Muscle layer of colon (tissue), 2 donors: Measurements from ENCODE around the gene CCSER1.

Experiments
- H3K27ac ChIP-seq: one replicate; pipeline ENCODE4 v1.7.0; 2013; ENCODE audit warnings: low read depth, mild to moderate bottlenecking, low read length, moderate library complexity
- H3K27me3 ChIP-seq, 2 donors: one replicate each; pipeline ENCODE4 v1.7.0; 2013; ENCODE audit warnings: low read length in 2 of 2, mild to moderate bottlenecking in 2 of 2; ENCODE audit not compliant: insufficient read depth in 2 of 2, control insufficient read depth in 1 of 2
- H3K36me3 ChIP-seq: one replicate; pipeline ENCODE4 v1.7.0; 2013; ENCODE audit warnings: mild to moderate bottlenecking, low read length; ENCODE audit not compliant: insufficient read depth
- H3K4me1 ChIP-seq: one replicate; pipeline ENCODE4 v1.7.0; 2013; ENCODE audit warnings: mild to moderate bottlenecking, low read length; ENCODE audit not compliant: insufficient read depth
- H3K4me3 ChIP-seq, 2 donors: one replicate each; pipeline ENCODE4 v1.7.0; 2013; ENCODE audit warnings: low read length in 2 of 2, low read depth in 1 of 2, mild to moderate bottlenecking in 1 of 2, moderate library complexity in 1 of 2
- H3K9ac ChIP-seq: one replicate; pipeline ENCODE4 v1.7.0; 2013; ENCODE audit warnings: low read length
- H3K9me3 ChIP-seq: one replicate; pipeline ENCODE4 v1.7.0; 2013; ENCODE audit warnings: mild to moderate bottlenecking, low read length
- donor health status: abdominal sarcoma.
- donor health status: Adenocarcinoma of cecum.

Gene CCSER1

DNA sequence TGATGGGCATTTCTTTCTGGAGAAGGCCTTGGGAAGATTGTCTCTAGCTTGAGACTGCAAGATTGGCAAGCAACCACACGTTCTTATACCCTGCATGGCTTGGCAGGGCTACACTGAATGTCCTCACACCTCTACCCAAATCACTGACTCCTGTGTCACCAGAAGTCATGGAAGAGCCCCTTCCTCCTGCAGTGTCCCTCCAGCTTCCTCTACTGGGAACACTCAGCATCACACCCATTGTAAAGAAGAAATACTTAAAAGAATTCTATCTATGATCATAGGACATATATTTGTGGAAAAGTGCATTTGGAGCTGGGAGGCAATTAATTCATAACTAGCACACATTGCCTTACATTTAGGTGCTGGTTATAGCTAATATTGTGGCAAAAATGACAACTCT lies 113.1 kb downstream of the CCSER1 start:
- H3K36me3 ChIP-seq: no peaks in the 10 kb centered on the region
- H3K4me3 ChIP-seq: no peak overlapping the region
- H3K4me1 ChIP-seq: no peaks in the 10 kb centered on the region
- H3K9ac ChIP-seq: no peak overlapping the region
- no peak overlapping the region for H3K27ac ChIP-seq
- no peaks in the 10 kb centered on the region for H3K9me3 ChIP-seq
- no peaks in the 10 kb centered on the region for H3K27me3 ChIP-seq

- Histone ChIP-seq H3K9ac (no peak overlapping the region), H3K36me3 (no peaks in the 10 kb centered on the region), H3K27me3 (no peaks in the 10 kb centered on the region), H3K27ac (no peak overlapping the region), H3K4me1 (no peaks in the 10 kb centered on the region), H3K9me3 (no peaks in the 10 kb centered on the region), H3K4me3 (no peak overlapping the region)
These were observed 113.8 kb downstream of the CCSER1 start for GRCh38 chr4:90241008-90241407.

DNA sequence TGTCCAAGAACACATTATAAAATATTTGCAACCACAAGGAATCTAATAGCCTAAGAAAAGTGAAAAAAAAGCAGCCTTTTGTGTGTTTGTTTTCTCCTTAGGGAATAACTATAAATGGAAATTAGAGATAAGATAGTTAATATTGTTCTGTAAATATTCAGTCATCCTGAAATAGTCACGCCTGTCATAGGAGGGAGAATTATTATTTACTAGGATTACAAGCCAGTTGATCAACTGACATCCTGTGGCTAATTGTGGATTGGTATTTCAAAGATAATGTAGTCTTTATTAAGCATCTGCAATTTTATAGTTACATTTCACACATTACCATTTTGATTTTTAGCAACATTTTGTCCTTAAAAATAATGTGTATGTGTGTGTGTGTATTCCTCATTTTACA lies 118.6 kb downstream of the CCSER1 start:
- Histone ChIP-seq H3K4me1 (no peaks in the 10 kb centered on the region), H3K27me3 (no peaks in the 10 kb centered on the region), H3K36me3 (no peaks in the 10 kb centered on the region), H3K4me3 (no peak overlapping the region), H3K27ac (no peak overlapping the region), H3K9ac (no peak overlapping the region), H3K9me3 (no peaks in the 10 kb centered on the region)

- no peak overlapping the region for H3K27ac ChIP-seq
- no peaks in the 10 kb centered on the region for H3K9me3 ChIP-seq
- H3K27me3 ChIP-seq: no peaks in the 10 kb centered on the region
- no peak overlapping the region for H3K4me3 ChIP-seq
- no peaks in the 10 kb centered on the region for H3K4me1 ChIP-seq
- H3K9ac ChIP-seq: no peak overlapping the region
- no peaks in the 10 kb centered on the region for H3K36me3 ChIP-seq
These were observed 119.6 kb downstream of the CCSER1 start for GRCh38 chr4:90246816-90247215.

DNA sequence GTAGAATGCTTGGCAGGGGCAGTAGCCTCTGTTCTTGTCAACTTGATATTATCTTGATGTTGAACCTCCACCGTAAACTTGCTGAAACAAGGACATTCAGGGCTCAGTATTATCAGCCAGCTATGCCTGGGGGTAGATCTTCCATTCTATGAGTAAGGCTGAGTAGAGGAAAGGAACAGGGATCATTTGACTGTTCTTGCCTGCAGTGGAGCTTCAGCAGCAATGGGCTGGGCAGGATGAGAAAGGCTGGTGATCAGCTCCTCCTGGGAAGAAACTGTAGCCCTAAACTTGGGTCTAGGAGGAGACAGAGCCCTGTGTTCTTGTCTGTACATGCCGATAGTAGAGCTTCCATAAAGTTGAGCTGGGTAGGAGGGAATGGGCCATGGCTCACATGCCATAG lies 127.2 kb downstream of the CCSER1 start:
- H3K9ac ChIP-seq: no peak overlapping the region
- H3K4me1 ChIP-seq: no peaks in the 10 kb centered on the region
- H3K27ac ChIP-seq: no peak overlapping the region
- no peaks in the 10 kb centered on the region for H3K9me3 ChIP-seq
- no peaks in the 10 kb centered on the region for H3K27me3 ChIP-seq
- no peak overlapping the region for H3K4me3 ChIP-seq
- no peaks in the 10 kb centered on the region for H3K36me3 ChIP-seq

- Histone ChIP-seq H3K36me3 (no peaks in the 10 kb centered on the region), H3K9ac (no peak overlapping the region), H3K27me3 (no peaks in the 10 kb centered on the region), H3K9me3 (no peaks in the 10 kb centered on the region), H3K4me3 (no peak overlapping the region), H3K27ac (no peak overlapping the region), H3K4me1 (no peaks in the 10 kb centered on the region)
These were observed 147.0 kb downstream of the CCSER1 start for GRCh38 chr4:90274175-90274574.

DNA sequence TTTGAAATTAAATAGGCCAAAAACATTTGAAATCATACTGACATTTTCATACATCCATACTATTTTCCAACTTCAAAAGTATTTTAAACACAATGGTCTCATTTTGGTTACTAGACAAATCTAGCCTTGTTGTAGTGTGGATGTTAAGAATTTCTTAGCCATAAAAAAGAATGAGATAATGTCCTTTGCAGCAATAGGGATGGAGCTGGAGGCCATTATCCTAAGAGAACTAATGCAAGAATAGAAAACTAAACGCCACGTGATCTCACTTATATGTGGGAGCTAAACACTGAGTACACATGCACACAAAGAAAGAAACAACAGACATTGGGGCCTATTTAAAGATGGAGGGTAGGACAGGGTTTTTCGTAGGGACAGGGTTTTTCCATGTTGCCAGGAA lies 153.8 kb downstream of the CCSER1 start:
- H3K27me3 ChIP-seq: no peaks in the 10 kb centered on the region
- no peaks in the 10 kb centered on the region for H3K36me3 ChIP-seq
- no peak overlapping the region for H3K27ac ChIP-seq
- no peaks in the 10 kb centered on the region for H3K9me3 ChIP-seq
- H3K4me1 ChIP-seq: no peaks in the 10 kb centered on the region
- no peak overlapping the region for H3K4me3 ChIP-seq
- H3K9ac ChIP-seq: no peak overlapping the region

- H3K27ac ChIP-seq: no peak overlapping the region
- H3K36me3 ChIP-seq: no peaks in the 10 kb centered on the region
- no peaks in the 10 kb centered on the region for H3K4me1 ChIP-seq
- no peaks in the 10 kb centered on the region for H3K27me3 ChIP-seq
- no peak overlapping the region for H3K4me3 ChIP-seq
- no peak overlapping the region for H3K9ac ChIP-seq
- H3K9me3 ChIP-seq: no peaks in the 10 kb centered on the region
These were observed 154.6 kb downstream of the CCSER1 start for GRCh38 chr4:90281541-90282355.

DNA sequence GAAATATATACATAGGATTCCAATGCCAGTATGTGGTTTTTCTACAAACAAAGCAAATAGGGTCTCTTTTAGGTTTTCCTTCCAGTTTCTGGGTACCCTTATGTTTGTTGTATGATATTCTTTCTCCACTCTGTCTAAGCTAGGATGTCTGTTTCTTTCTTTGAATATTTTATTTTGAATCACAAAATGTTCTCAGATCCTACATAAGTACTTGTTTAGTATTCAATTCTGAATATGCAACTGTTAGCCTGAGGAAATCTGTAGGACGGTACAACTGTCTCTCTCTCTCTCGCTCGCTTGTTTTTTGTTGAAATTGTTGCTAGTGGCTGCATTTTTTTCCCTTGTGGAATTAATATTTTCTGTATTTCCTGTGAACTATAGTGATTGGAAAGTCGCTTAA lies 163.2 kb downstream of the CCSER1 start:
- Histone ChIP-seq H3K4me1 (no peaks in the 10 kb centered on the region), H3K4me3 (no peak overlapping the region), H3K27ac (no peak overlapping the region), H3K9ac (no peak overlapping the region), H3K36me3 (no peaks in the 10 kb centered on the region), H3K27me3 (no peaks in the 10 kb centered on the region), H3K9me3 (no peaks in the 10 kb centered on the region)

- no peak overlapping the region for H3K4me3 ChIP-seq
- H3K4me1 ChIP-seq: no peaks in the 10 kb centered on the region
- H3K27me3 ChIP-seq: no peaks in the 10 kb centered on the region
- H3K36me3 ChIP-seq: no peaks in the 10 kb centered on the region
- H3K9me3 ChIP-seq: no peaks in the 10 kb centered on the region
- no peak overlapping the region for H3K27ac ChIP-seq
- H3K9ac ChIP-seq: no peak overlapping the region
These were observed 165.2 kb downstream of the CCSER1 start for GRCh38 chr4:90292438-90292837.

DNA sequence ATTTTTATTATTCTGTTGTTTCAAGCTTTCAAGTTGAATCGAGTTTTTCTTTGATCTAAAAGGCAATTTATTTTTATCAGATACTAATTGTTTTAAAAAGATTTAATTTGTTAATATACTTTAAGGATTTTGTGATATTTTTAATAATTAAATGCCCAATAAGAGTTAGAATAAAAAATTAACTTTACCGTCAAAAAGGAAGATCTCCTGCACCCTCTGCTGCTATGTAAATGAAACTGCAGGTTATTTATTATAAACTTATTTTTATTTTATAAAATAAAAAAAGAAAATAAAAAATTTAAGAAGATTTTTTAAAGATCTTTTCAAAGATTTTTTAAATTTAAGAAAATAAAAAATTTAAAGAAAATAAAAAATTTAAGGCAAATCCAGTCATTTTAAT lies 166.1 kb downstream of the CCSER1 start:
- H3K9me3 ChIP-seq: no peaks in the 10 kb centered on the region
- no peaks in the 10 kb centered on the region for H3K27me3 ChIP-seq
- H3K9ac ChIP-seq: no peak overlapping the region
- no peak overlapping the region for H3K4me3 ChIP-seq
- H3K36me3 ChIP-seq: no peaks in the 10 kb centered on the region
- no peak overlapping the region for H3K27ac ChIP-seq
- H3K4me1 ChIP-seq: no peaks in the 10 kb centered on the region

DNA sequence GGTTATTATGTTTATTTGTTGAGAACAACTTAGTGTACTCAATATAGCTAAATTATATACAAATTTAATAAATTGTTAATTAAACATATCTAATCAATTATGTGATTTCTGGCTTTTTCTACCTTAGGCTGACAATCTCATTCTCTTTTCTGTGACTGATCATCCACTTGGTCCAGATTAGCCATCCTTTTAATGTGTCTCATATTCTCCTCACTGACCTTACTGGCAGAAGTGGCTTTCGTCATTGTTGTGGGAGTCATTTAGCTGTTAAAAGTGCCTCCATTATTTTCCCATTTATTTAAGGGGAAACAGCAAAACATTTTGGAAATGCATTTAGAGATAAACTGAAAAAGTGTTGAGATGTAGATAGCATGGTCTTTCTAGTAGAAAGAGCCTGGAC lies 172.2 kb downstream of the CCSER1 start:
- no peak overlapping the region for H3K4me3 ChIP-seq
- no peaks in the 10 kb centered on the region for H3K27me3 ChIP-seq
- no peaks in the 10 kb centered on the region for H3K36me3 ChIP-seq
- H3K4me1 ChIP-seq: no peaks in the 10 kb centered on the region
- no peak overlapping the region for H3K27ac ChIP-seq
- no peak overlapping the region for H3K9ac ChIP-seq
- no peaks in the 10 kb centered on the region for H3K9me3 ChIP-seq
